GM12875 (cell line): ENCODE results near the gene CDK10.

Source experiments
- H3K4me3 ChIP-seq: one replicate; pipeline ENCODE4 v1.5.1; 2011; ENCODE audit warnings: low read depth, low read length, control low read depth
- TF ChIP-seq, protein P1 (sequence below): IDR thresholded peaks from 2 replicates; pipeline ENCODE4 v1.5.1; 2011; ENCODE audit warnings: low read depth, mild to moderate bottlenecking, control low read depth, inconsistent platforms, low read length, moderate library complexity, borderline replicate concordance; ENCODE audit not compliant: insufficient read depth

Gene CDK10

GRCh38 chr16:89732142-89732917 is 45.8 kb downstream of the CDK10 start:
- no peak overlapping the region for H3K4me3 ChIP-seq
- TF ChIP-seq, protein P1, sequence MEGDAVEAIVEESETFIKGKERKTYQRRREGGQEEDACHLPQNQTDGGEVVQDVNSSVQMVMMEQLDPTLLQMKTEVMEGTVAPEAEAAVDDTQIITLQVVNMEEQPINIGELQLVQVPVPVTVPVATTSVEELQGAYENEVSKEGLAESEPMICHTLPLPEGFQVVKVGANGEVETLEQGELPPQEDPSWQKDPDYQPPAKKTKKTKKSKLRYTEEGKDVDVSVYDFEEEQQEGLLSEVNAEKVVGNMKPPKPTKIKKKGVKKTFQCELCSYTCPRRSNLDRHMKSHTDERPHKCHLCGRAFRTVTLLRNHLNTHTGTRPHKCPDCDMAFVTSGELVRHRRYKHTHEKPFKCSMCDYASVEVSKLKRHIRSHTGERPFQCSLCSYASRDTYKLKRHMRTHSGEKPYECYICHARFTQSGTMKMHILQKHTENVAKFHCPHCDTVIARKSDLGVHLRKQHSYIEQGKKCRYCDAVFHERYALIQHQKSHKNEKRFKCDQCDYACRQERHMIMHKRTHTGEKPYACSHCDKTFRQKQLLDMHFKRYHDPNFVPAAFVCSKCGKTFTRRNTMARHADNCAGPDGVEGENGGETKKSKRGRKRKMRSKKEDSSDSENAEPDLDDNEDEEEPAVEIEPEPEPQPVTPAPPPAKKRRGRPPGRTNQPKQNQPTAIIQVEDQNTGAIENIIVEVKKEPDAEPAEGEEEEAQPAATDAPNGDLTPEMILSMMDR = no peak

- no peak overlapping the region for H3K4me3 ChIP-seq
- TF ChIP-seq, protein P1 = no peak
These were observed 46.4 kb downstream of the CDK10 start for GRCh38 chr16:89732918-89733242.

GRCh38 chr16:89733322-89733721 is 46.8 kb downstream of the CDK10 start:
- no peak overlapping the region for H3K4me3 ChIP-seq
- TF ChIP-seq, protein P1 = no peak

DNA sequence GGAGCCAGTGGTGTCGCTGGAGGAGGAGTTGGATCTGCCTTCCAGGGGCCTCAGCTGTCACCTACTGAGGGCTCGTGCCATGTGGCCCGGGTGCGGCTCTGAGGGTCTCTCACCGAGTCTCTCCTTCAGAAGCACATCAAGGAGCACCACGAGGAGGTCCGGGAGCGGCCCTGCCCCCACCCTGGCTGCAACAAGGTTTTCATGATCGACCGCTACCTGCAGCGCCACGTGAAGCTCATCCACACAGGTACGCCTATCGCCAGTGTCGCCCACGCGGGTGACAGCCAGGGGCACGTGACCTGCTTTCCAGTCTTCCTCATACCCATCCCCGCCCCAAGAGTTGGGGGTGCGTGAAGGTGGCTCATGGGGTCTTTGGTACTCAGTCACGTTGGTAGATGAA is 47.3 kb downstream of the CDK10 start:
- no peak overlapping the region for H3K4me3 ChIP-seq
- TF ChIP-seq, protein P1 = no peak

DNA sequence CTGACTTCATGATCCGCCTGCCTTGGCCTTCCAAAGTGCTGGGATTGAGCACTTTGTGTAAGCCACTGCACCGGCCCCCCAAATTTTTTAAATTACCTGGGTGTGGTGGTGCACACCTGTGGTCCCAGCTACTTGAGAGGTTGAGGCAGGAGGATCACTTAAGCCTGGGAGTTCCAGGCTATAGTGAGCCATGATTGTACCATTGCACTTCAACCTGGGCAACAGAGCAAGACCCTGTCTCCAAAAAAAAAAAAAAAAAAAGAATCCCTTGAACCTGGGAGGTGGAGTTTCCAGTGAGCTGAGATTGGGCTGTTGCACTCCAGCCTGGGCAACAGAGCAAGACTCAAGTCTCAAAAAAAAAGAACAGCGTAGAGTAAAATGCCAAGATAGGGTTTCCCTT is 50.1 kb downstream of the CDK10 start:
- TF ChIP-seq, protein P1 = no peak
- no peak overlapping the region for H3K4me3 ChIP-seq

- no peak overlapping the region for H3K4me3 ChIP-seq
- TF ChIP-seq, protein P1 = no peak
These were observed 51.0 kb downstream of the CDK10 start for GRCh38 chr16:89737341-89738071.

GRCh38 chr16:89738072-89738377 is 51.5 kb downstream of the CDK10 start:
- TF ChIP-seq, protein P1 = no peak
- H3K4me3 ChIP-seq = no peak overlapping the region
